T-helper 22 cell (primary cell): ENCODE measurements around the gene TMEM151A.
A peak's percentile ranks its signal among the peaks of the same experiment; 100 is the strongest.

Source experiments
- DNase-seq: peaks from one replicate; pipeline ENCODE4 v3.0.0-alpha.2; 2020; ENCODE audit warnings: low read depth

TMEM151A gene

GRCh38 chr11:66283461-66284105 lies 8.1 kb upstream of the TMEM151A start:
- DNase-seq, result no peak

GRCh38 chr11:66284526-66285078 lies 7.1 kb upstream of the TMEM151A start:
- DNase-seq, result no peak

- DNase-seq, result no peak
Measured at GRCh38 chr11:66285250-66285947, 6.3 kb upstream of the TMEM151A start.

GRCh38 chr11:66286699-66287098 lies 5.0 kb upstream of the TMEM151A start:
- no peak for DNase-seq

GRCh38 chr11:66287211-66287888 lies 4.3 kb upstream of the TMEM151A start:
- no peak for DNase-seq

GRCh38 chr11:66287889-66288670 lies 3.6 kb upstream of the TMEM151A start:
- no peak for DNase-seq

- peak; percentile 99 for DNase-seq
Measured at GRCh38 chr11:66288671-66289547, 2.8 kb upstream of the TMEM151A start, which contains the start of gene YIF1A. Gene YIF1A (minus strand): TSS chr11:66289143. CDS start chr11:66288985, 158 bp downstream.

- peak; percentile 69 for DNase-seq
Measured at GRCh38 chr11:66289548-66290329, 2.0 kb upstream of the TMEM151A start.

- DNase-seq, result no peak
Measured at GRCh38 chr11:66290330-66290621, 1.4 kb upstream of the TMEM151A start.

- DNase-seq, result no peak
Measured at GRCh38 chr11:66291303-66291705, 390 bp upstream of the TMEM151A start.

- DNase-seq, result no peak
Measured at GRCh38 chr11:66292543-66293332, 1.0 kb downstream of the TMEM151A start.

- no peak for DNase-seq
Measured at GRCh38 chr11:66293352-66293751, 1.7 kb downstream of the TMEM151A start.

- no peak for DNase-seq
Measured at GRCh38 chr11:66293777-66294625, 2.3 kb downstream of the TMEM151A start.

- no peak for DNase-seq
Measured at GRCh38 chr11:66294626-66295620, 3.2 kb downstream of the TMEM151A start.

GRCh38 chr11:66297610-66298009 lies 5.9 kb downstream of the TMEM151A start:
- DNase-seq, result no peak

GRCh38 chr11:66299186-66299585 lies 7.5 kb downstream of the TMEM151A start:
- no peak for DNase-seq

- DNase-seq, result no peak
Measured at GRCh38 chr11:66302656-66303055, 11.0 kb downstream of the TMEM151A start.
